H7 (cell line): Measurements from ENCODE around the gene CYP2B6. TPM values are rescaled to one million over a fixed set of nuclear protein-coding genes. Genes with fewer than 3 reads are reported as not detected.
"Not testable (repeated sequence)": the region's sequence is repeated elsewhere in the genome, so short reads cannot be mapped to it uniquely, and the experiment has no call there.

Experiments used
- DNase-seq: peaks from one replicate; pipeline ENCODE4 v3.0.0; 2012
- H3K27me3 ChIP-seq: 2 replicates; pipeline ENCODE4 v1.6.0; 2011; ENCODE audit warnings: mild to moderate bottlenecking, low read length; ENCODE audit not compliant: control insufficient read depth, insufficient read depth
- H3K36me3 ChIP-seq: replicated peaks from 2 replicates; pipeline ENCODE4 v1.5.1; 2011; ENCODE audit warnings: low read length; ENCODE audit not compliant: control insufficient read depth, insufficient read depth
- H3K4me3 ChIP-seq: 2 replicates; pipeline ENCODE4 v1.5.1; 2011; ENCODE audit warnings: low read depth, mild to moderate bottlenecking, control low read depth, low read length, moderate library complexity; ENCODE audit not compliant: insufficient read depth
- total RNA-seq: library from RNA; depleted of rRNA; stranded (reverse); fragments of >200 nt; shearing (Covaris generic); gene quantifications from 2 replicates; pipeline ENCODE4 v1.2.3, GENCODE V29; 2014

The CYP2B6 gene
- total RNA-seq, 1 experiment from 2014 or later = 22.4 TPM

- H3K36me3 ChIP-seq, DNase-seq, H3K4me3 ChIP-seq, H3K27me3 ChIP-seq: not testable (repeated sequence)
Measured at GRCh38 chr19:40969721-40970120, 21.4 kb upstream of the CYP2B6 start.

GRCh38 chr19:40970396-40971345 lies 20.4 kb upstream of the CYP2B6 start:
- H3K36me3 ChIP-seq, H3K27me3 ChIP-seq, H3K4me3 ChIP-seq, DNase-seq: not testable (repeated sequence)

DNA sequence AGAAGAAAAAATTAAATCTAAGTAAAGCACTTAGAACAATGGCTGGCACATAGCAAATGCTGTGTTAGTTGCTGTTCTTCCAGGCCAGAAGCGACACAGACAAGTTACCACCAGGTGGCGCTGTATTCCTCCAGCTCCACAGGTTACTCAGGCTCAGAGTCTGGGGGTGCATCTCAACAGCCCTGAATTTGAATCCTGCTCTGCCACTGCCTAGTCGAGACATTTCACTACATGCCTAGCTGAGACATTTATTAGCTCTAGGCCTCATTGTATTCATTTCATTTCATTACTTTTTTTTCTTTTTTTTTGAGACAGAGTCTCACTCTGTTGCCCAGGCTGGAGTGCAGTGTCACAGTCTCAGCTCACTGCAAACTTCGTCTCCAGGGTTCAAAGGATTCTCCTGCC lies 16.4 kb upstream of the CYP2B6 start:
- Histone ChIP-seq H3K27me3 (no peaks in the 10 kb centered on the region), H3K4me3 (no peak overlapping the region), H3K36me3 (no peaks in the 10 kb centered on the region)
- peak; percentile 73 for DNase-seq

GRCh38 chr19:40976134-40976533 lies 14.9 kb upstream of the CYP2B6 start:
- Histone ChIP-seq H3K27me3 (no peaks in the 10 kb centered on the region), H3K36me3 (no peaks in the 10 kb centered on the region), H3K4me3 (no peak overlapping the region)
- DNase-seq = no peak

GRCh38 chr19:40976724-40977123 lies 14.4 kb upstream of the CYP2B6 start:
- no peaks in the 10 kb centered on the region for H3K27me3 ChIP-seq
- no peak for DNase-seq
- no peak overlapping the region for H3K4me3 ChIP-seq
- H3K36me3 ChIP-seq = no peaks in the 10 kb centered on the region

DNA sequence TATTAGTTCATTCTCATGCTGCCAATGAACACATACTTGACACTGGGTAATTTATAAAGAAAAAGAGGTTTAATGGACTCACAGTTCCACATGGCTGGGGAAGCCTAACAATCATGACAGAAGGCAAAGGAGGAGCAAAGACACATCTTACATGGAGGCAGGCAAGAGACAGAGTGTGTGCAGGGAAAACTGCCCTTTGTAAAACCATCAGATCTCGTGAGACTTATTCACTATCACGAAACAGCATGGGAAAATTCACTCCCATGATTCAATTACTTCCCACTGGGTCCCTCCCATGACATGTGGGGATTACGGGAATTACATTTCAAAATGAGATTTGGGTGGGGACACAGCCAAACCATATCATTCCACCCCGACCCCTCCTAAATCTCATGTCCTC lies 11.3 kb upstream of the CYP2B6 start:
- H3K36me3 ChIP-seq, H3K4me3 ChIP-seq, DNase-seq, H3K27me3 ChIP-seq: not testable (repeated sequence)

- peak; percentile 25 for DNase-seq
- H3K36me3 ChIP-seq, H3K27me3 ChIP-seq, H3K4me3 ChIP-seq: not testable (repeated sequence)
Measured at GRCh38 chr19:40980743-40981442, 10.2 kb upstream of the CYP2B6 start.

- H3K36me3 ChIP-seq = no peaks in the 10 kb centered on the region
- no peaks in the 10 kb centered on the region for H3K27me3 ChIP-seq
- H3K4me3 ChIP-seq = no peak overlapping the region
- DNase-seq = no peak
Measured at GRCh38 chr19:40981591-40981990, 9.5 kb upstream of the CYP2B6 start.

DNA sequence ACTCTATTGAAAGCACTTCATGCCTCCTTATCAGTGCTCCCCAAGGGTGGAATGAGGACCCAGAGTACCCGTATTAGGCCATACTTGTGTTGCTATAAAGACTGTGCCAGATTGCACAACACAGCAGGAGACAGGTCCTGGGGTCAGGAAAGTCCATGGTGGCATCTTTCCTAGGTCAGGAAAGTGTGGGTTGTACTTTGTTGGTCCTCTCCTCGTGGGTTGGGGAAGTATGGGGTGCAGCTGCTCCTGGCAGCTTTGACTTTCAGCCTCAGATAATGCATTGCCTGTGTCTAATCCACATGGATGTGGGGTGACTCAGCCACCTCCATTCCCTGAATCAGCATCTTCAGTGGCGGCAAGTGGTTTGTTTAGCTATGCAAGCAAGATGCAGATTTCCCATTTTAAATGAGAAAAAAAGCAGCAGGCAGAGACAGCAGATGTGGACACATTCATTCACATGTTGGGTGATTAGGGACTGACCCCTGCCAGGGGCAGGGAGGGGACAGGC lies 8.4 kb upstream of the CYP2B6 start:
- peak; percentile 68 for DNase-seq
- Histone ChIP-seq H3K4me3 (no peak overlapping the region), H3K27me3 (no peaks in the 10 kb centered on the region), H3K36me3 (no peaks in the 10 kb centered on the region)

DNA sequence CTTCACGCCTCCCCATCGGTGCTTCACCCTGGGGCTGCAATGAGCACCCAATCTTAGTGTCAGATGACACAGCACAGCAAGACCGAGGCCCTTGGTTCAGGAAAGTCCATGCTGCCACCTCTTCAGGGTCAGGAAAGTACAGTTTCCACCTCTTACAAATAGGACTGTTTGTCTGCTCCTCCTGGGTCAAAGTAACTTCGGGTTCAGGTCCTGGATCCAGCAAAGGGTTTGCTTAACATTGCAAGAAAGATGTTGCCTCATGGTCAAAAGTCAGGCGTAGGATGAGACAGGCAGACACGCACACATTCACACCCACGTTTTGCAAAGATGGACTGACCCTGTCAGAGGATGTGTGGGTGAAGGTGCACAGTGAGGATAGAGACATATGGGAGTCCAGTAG lies 1.6 kb upstream of the CYP2B6 start:
- no peak for DNase-seq
- H3K27me3 ChIP-seq = no peaks in the 10 kb centered on the region
- no peaks in the 10 kb centered on the region for H3K36me3 ChIP-seq
- no peak overlapping the region for H3K4me3 ChIP-seq

DNA sequence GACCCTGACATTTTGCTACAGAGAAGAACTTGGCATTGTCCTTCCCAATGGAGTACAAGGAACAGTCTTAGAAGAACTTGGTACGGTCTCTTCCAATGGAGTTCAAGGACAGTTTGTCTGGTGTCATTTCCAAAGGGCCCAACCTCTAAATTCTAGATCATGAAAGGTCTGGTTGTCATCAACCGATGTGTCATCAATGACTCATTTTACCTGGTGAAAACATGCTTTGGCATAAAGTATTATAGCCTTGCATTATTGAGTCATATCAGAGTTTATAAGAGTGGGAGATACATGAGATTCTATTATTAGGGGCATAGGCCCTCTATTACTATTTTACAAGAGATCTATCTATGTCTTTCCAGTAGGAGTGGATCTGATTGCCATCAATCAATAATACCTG lies 4.3 kb downstream of the CYP2B6 start:
- H3K27me3 ChIP-seq = no peaks in the 10 kb centered on the region
- DNase-seq = no peak
- H3K4me3 ChIP-seq = no peak overlapping the region
- H3K36me3 ChIP-seq = no peaks in the 10 kb centered on the region

DNA sequence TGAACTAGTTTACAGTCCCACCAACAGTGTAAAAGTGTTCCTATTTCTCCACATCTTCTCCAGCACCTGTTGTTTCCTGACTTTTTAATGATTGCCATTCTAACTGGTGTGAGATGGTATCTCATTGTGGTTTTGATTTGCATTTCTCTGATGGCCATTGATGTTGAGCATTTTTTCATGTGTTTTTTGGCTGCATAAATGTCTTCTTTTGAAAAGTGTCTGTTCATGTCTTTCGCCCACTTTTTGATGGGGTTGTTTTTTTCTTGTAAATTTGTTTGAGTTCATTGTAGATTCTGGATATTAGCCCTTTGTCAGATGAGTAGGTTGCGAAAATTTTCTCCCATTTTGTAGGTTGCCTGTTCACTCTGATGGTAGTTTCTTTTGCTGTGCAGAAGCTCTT lies 7.9 kb downstream of the CYP2B6 start:
- H3K27me3 ChIP-seq, DNase-seq, H3K4me3 ChIP-seq, H3K36me3 ChIP-seq: not testable (repeated sequence)

GRCh38 chr19:41000310-41000737 lies 9.2 kb downstream of the CYP2B6 start:
- Histone ChIP-seq H3K4me3 (no peak overlapping the region), H3K36me3 (no peaks in the 10 kb centered on the region), H3K27me3 (no peaks in the 10 kb centered on the region)
- DNase-seq = no peak

- Histone ChIP-seq H3K4me3 (no peak overlapping the region), H3K36me3 (no peaks in the 10 kb centered on the region), H3K27me3 (no peaks in the 10 kb centered on the region)
- DNase-seq = peak; percentile 27
Measured at GRCh38 chr19:41001243-41001971, 10.3 kb downstream of the CYP2B6 start.
